GM19438 (cell line): ENCODE measurements around the gene BSN.
"Not testable (repeated sequence)": the region's sequence is repeated elsewhere in the genome, so short reads cannot be mapped to it uniquely, and the experiment has no call there.

Experiments used
- ATAC-seq: cut with Tn5 transposase; IDR thresholded peaks from one replicate; pipeline ENCODE4 v1.9.1; 2021; ENCODE audit warnings: low read depth; ENCODE audit not compliant: unreplicated experiment

Gene BSN

DNA sequence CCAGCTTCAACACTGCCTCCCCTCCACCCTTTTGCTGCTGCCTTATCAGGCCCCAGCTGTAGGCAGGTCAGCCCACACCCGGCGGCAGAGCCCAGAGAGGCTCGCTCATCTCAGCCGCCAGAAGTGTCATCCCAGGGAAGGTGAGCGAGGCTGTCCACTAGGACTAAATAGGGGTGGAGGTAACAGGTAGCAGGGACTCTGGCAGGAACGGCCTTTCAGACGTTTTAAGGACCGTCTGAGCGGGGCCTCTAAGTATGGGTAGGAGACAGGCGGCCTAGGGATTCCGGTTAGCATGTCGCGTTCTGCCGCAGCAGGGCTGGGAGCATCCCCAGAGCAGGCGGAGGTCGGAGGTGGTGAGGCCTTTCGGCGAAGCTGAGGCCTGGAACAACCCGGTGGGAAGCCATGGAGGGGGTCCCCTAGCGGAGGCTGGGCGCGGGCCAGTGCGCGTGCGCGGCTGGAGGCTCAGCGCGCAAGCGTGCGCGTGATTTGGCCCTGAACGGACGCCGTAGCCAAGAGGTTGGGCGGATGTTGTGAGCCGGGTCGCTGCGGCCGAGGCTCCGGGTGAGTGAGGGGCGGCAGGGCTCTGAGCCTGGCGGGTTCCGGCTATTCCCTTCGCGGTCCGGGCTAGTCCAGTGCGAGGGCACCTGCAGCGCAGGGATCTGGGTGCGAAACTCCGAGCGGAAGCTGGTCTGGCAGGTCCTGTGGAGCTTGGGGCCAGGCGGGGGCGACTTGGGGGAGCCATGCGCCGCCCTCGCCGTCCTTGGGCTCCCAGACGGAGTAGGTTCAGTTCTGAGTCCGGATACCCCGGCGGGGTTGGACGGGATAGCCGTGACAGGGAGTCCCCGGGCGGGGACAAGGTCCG is 135.0 kb downstream of the BSN start, which contains the start of the genes MST1 and RNF123:
MST1 (minus strand) TSS at position 429 of the 862 bp plus-strand sequence. CDS start 783 bp downstream, outside the sequence.
RNF123 (plus strand) TSS at position 512 of the 862 bp plus-strand sequence. CDS start 1,609 bp downstream, outside the sequence.
- ATAC-seq, result peak; percentile 61

DNA sequence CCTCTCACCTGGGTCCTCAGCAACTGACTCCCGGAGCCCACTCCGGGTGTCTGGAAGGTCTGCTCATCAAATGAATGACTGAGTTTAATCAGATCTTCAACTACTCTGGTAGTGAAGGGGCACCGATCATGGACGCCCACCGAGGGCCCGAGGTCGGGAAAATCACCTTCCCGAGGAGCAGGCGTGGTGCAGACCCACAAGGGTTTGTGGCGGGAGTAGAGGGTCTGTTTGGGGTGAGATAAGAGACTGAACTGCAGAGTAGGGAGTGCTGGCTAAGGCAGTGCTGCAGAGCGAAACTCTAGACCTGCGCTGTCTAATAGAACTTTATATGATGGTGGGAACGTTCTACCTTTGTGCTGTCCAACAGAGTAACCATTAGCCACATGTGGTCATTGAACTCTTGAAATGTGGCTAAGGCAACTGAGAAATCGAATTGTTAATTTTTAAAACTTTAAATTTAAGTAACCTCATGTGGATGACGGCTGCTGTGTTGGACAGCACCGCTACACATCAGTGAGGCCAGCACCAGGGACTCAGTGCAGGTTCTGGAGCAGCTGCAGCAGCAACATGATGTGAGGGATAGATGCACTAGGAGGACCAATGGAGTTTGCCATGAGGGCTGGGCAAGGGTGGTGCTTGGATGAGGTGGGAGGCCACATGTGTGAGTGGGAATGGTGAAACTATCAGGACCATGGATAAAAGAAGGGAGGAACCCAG is 135.8 kb downstream of the BSN start:
- ATAC-seq, result not testable (repeated sequence)

DNA sequence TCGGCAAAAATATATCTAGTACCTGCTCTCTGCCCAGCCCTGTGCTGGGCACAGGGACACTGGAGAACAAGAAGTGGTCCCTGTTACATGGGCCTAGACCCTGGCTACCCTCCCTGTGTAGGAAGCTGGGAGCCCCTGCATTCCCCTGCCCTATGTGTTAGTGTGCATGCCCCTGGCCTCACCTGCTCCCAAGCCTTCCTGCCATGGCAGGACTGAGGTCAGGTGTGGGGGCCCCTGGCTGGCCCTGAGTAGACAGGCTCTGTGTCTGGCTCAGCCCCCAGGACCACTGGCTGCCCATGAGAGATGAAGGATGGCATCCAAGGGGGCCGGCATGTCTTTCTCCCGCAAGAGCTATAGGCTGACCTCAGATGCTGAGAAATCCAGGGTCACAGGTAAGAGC is 136.6 kb downstream of the BSN start:
- not testable (repeated sequence) for ATAC-seq

DNA sequence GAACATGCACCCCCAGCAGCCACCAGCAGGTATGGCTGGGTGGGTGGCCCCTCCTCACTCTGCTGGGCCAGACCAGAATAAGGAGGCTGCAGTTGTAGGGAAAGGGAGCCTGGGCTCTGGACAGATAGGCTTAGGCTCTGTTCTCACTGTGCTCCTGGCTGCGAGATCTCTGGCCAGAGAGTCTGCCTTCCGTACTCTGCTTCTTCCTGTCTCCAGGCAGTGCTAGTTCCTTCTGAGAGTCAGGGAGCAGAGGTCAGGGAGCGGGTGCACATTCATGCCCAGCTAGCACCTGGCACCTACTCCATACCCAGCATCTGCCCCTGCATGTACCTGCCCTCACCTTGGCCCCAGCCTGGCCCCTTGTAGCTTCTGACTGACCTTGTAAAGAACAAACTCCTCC is 137.2 kb downstream of the BSN start:
- not testable (repeated sequence) for ATAC-seq

DNA sequence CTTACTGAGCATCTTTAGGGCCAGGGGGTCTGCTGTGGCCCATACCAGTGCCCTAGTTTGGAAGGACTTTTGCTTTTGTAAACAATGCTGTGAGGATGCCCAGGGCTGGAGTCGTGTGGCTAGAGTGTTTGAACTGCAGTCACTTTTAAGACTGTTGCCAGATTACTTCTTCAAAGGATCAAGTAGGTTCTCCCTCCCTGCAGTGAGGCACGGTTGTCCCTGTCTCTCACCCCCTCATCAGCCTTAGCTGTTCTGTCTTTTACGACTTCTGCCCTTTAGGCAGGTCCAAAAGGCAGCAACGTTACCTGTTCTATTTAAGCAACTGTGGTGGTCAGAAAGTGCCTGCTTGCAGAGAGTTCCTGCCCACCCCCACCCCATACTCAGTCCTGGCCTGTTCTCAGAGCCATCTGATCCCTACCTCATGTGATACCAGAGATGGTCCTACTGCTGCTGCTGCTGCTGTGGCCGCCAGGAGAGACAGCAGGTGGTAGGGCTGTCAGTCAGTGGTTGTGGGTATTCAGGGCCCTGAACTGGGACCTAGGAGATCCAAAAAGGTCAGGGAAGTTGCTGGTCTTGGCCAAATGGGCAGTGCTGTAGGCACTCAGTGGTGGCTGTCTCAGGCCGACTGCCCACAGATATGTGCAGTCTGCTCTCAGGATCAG is 140.3 kb downstream of the BSN start:
- ATAC-seq, result not testable (repeated sequence)

DNA sequence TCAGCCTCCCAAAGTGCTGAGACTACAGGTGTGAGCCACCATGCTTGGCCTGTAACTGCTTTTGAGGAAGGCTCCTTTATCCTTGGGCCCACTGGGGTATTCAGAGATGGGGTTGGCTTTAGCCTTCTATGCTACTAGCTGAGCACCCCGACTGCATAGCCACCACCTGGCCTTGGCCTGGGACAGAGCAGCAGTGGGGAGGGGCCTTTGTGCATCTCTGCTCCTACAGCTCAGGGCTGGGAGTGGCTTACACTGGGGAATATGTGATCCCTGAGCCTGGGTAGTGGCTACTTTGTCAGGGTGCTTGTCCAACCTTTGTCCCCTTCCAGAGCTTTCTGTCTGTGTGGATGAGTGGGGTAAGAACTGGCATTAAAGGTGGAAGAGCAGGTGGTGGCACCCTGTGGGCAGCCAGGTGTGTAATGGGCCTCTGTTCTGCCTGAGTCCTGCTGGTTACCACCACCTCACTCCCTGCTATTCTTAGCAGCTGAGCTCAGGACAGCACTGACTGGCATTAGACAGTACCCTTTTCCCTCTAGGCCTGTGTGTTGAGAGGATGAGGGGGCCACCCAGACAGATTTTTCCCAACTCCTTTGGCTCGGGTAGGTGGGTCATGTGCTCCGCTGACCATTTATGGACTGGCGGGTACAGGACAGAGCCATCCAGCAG is 141.2 kb downstream of the BSN start:
- ATAC-seq, result not testable (repeated sequence)

DNA sequence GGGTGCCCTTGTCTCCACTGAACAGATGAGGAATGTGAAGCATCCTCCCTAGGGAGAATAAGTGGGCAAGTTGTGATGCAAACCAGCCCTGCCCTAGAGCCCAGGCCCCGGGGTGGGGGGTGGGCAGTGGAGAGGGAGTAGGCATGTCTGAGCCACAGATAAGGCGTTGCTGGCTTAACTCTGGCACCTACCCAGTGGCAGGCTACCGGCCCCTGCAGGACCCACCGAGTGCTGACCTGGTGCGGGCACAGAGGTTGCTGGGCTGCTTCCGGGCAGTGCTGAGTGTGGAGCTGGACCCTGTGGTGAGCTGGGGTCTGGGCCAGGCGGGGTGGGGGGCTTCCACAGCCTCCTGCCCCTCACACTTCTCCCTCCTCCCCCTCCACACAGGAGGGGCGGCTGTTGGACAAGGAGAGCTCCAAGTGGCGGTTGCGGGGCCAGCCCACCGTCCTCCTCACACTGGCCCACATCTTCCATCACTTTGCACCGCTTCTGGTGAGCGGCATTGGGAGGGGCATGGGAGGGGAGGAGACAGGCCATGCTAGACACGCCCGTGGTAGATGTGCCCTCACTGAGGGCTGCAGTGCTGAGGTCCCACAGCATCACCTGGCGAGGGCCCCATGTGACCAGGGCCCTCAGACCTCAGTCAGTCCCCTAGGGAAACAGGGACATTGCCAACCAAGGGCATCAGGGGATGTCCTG is 145.2 kb downstream of the BSN start:
- ATAC-seq, result no peak

DNA sequence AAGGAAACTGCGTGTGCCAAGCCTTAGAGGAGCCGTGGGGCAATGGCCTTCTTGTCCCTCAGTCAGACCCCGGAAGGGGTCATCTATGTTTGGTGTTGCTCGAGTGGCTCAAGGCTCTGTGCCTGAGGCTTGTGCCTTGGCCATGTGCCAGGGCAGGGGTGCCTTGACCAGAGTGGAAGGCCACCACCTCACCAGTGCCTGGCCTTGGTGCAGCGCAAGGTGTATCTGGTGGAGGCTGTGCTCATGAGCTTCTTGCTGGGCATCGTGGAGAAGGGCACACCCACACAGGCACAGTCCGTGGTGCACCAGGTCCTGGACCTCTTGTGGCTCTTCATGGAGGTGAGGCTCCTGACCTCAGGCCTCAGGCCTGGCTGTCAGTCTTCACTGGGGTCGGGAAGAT is 145.7 kb downstream of the BSN start:
- no peak for ATAC-seq

DNA sequence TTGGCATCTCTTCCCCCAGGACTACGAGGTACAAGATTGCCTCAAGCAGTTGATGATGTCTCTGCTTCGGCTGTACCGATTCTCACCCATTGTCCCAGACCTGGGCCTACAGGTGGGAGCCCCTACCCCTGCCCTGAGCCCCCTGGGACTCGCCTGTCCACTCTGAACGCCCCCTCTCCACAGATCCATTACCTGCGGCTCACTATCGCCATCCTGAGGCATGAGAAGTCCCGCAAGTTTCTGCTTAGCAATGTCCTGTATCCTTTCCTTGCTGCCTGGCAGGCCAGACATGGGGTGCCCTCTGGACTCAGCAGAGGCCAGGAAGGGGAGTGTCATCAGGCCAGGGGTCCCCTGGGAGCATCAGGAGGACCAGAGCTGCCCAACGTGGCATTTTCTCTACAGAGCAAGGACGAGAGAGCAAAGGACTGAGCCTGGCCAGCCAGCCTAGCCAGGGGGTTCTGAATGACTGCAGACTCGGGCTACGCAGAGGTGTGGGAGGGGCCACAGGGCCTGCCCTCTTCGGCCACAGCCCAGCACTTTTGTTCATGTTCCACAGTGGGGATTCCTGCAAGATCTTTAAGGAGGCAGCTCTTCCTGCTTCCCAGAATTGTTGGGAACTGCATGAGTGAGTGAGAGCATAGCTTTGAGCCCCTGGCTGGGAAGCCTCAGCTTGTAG is 146.3 kb downstream of the BSN start:
- no peak for ATAC-seq

DNA sequence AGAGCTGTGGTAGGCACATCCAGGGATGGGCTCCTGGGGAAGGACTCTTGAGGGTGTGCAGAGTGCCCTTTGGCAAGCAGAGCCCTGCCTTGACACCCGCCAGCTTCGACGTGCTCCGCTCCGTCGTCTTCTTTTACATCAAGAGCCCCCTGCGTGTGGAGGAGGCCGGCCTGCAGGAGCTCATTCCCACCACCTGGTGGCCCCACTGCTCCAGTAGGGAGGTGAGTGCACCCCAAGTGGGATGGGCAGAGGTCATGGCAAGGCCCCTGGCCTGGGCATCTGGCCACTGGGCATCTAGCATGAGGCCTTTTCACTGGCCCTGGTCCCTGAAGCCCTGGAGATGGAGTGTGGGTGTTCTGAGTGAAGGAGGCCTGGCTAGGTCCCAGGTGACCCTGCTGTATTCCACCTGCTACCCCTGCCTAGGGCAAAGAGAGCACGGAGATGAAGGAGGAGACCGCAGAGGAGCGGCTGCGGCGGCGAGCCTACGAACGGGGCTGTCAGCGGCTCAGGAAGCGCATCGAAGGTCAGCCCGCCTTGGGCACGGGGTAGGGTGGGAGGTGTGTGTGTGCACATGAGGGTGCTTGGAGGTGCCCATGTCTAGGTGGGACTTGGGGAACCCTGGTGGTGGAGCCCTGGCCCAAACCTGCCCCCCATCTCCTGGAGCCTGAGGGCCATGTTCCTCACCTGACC is 147.3 kb downstream of the BSN start:
- ATAC-seq, result no peak

DNA sequence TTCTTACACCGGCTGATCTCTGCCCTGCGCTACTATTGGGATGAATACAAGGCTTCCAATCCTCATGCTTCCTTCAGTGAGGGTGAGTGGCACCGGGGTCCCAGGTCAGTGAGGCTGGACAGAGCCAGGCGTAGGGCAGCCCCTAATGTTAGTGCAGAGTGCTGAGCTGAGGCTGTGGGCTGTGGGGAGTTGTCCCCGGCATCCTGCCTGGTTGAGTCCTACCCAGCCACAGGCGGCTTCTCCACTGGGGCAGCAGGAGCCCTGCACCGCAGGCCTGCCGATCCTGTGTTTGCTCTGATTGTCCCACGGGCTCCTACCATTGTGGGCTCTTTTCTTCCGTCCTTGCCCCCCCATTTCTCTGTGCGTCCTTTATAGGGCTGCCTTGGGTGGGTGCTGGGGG is 148.4 kb downstream of the BSN start:
- no peak for ATAC-seq

DNA sequence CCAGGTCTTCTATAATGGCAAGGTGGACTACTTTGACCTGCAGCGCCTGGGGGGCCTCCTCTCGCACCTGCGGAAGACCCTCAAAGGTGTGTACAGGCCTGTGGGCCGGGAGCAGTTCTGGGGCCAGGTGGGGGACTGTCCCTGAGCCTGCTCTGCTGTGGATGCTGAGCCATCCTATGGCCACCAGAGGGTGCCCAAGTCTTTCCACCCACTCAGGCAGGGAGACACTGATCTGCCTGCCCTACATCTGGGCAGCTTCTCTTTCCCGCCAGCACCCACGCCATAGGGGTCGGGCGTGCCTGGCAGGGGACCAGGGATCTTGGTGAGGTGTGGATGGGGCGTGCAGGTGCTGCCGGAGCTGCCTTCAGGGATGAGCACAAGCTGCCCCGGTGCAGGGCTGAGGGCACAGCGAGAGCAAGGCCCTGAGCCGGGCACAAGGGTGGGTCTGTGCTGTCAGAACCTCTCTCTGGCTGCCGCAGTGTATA is 149.2 kb downstream of the BSN start:
- no peak for ATAC-seq

DNA sequence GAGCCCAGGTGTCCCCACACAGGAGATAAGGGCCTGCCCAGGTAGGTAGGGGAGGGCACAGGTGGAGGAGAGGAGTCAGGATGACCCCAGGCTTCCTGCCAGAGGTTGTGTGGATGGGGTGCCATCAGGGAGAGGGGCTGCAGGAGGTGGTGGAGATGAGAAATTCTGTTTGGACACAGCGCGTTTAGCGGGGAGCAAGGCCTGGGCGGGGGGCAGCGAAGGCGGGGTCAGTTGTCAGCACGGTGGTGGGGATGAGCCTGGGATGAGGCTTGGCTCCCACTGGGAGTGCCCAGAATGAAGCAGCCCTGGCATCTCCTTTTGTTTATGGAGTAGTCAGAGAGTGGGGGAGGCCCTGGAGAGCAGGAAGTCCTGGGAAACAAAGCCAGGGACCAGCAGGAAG is 149.7 kb downstream of the BSN start:
- ATAC-seq, result no peak

DNA sequence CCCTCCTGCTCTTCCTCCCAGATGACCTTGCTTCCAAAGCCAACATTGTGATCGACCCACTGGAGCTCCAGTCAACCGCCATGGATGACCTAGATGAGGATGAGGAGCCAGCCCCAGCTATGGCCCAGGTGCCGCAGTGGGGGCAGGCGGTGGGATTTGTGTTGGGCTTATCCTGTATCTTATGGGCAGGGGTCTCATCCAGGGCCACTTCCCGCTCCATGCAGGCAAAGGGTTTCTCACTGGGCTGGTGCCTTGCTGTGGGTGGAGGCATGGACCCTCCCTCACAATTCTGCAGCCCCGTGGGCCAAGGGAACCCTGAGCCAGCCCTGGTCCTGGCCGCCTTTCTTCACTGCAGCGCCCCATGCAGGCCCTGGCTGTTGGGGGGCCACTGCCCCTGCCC is 150.4 kb downstream of the BSN start:
- no peak for ATAC-seq

DNA sequence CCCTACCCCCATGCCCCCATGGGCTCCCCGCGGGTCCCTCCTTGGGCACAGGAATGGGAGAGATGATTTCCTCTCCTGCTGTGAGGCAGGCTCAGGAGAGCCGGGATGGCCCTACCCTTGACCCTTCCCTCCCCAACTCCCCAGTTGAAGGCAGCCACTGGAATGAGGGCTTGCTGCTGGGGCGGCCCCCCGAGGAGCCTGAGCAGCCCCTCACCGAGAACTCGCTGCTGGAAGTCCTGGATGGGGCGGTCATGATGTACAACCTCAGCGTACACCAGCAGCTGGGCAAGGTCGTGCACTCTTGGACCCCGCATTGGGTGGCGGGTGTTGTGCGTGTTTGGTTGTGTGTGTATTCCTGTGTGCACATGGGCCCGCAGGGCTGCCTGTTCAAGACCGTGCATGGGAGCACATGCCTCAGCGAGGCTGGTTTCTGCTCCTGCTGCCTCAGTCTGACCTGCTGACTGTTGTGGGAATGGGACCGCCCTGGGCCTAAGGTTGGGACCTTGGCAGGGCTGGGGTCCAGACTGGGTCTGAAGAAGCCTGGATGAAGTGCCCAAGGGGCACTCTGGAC is 151.2 kb downstream of the BSN start:
- ATAC-seq, result no peak

DNA sequence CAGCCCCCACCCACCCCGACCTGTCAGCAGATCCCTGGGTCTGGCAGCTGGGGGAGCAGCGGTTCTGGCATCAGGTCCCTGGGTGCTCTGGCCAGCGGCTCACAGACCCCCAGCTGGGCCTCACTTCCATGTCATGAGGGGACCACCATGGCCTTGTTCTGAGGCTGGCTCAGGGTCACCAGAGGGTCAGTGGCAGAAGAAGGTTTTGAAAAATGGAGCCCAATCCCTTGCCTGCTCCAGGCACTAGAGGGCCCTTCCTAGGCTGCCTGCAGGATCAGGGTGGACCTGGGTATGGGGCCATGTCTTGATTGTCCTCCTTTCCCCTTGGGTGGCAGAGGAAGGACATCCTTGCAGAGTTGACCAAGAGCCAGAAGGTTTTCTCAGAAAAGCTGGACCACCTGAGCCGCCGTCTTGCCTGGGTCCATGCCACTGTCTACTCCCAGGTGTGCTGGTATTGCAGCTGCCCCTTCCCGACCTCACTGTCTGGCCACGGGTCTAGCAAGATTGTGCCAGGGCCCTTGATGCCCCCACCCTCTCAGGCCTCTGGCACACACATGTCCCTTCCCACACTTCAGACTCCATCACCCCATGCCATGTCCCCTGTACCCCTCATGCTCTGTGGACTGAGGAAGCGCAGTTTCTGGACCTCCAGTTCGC is 152.3 kb downstream of the BSN start:
- ATAC-seq, result no peak

DNA sequence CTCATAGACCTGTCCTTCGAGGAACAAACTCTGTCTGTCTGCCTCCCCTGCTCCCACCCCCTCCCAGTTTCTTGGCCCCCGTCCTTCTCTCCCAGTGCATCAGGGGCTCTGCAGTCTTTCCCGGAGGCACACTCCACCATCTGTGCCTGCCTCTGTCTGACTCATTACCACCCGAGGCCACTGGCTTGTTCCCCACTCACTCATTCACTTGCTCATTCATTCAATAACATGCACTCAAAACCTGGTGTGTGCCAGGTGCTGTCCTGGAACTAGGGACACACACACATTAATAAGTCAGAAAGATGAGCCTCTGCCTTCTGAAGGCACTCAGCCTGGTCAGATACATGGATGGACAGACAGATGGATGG is 152.8 kb downstream of the BSN start:
- ATAC-seq, result no peak

DNA sequence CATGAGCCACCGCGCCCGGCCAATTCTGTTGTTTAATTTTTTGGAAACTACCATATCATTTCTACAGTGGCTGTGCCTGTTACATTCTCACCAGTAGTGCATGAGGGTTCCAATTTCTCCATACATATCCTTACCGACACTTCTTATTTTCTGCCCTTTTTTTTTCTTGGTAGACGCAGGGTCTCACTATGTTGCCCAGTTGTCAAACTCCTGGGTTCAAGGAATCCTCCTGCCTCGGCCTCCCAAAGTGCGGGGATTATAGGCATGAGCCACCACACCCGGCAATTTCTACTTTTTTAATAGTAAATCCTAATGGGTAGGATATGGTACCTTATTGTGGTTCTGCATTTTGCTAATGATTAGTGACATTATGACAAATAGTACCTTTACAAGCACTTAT is 155.6 kb downstream of the BSN start:
- no peak for ATAC-seq
